Stimulated activated naive B cell treated with anti-CD40 and anti-IgM and Interleukin-4, amounts not matched to agents 10 μg/mL and 1 μg/mL and 100 μg/mL, for 72 hours (primary cell): ENCODE results near the gene GPX7.

ENCODE experiments used
- ATAC-seq, 2 donors: fragments of 150-1000 bp; cut with Tn5 transposase; replicated peaks; 2 replicates each; pipeline ENCODE4 v1.10.0; 2021; ENCODE audit warnings: moderate library complexity in 1 of 2
- DNase-seq: peaks from one replicate; pipeline ENCODE4 v3.0.0; 2021
- H3K27ac Mint-ChIP-seq: one replicate; pipeline ENCODE4 v1.8.0; 2022; ENCODE audit warnings: mild to moderate bottlenecking, mixed read lengths
- H3K27me3 Mint-ChIP-seq, 2 donors: one replicate each; pipeline ENCODE4 v1.8.0; 2022; ENCODE audit warnings: mixed read lengths in 2 of 2
- H3K36me3 Mint-ChIP-seq, 2 donors: one replicate each; pipeline ENCODE4 v1.8.0; 2022; ENCODE audit warnings: mixed read lengths in 2 of 2, mild to moderate bottlenecking in 1 of 2
- H3K4me1 Mint-ChIP-seq, 2 donors: one replicate each; pipeline ENCODE4 v1.8.0; 2022; ENCODE audit warnings: mixed read lengths in 2 of 2, mild to moderate bottlenecking in 1 of 2
- H3K4me3 Mint-ChIP-seq, 2 donors: one replicate each; pipeline ENCODE4 v1.8.0; 2022; ENCODE audit warnings: mild to moderate bottlenecking in 2 of 2, mixed read lengths in 2 of 2, moderate library complexity in 1 of 2
- H3K9me3 Mint-ChIP-seq, 2 donors: one replicate each; pipeline ENCODE4 v1.8.0; 2022; ENCODE audit warnings: mixed read lengths in 2 of 2, mild to moderate bottlenecking in 1 of 2

GPX7 gene

DNA sequence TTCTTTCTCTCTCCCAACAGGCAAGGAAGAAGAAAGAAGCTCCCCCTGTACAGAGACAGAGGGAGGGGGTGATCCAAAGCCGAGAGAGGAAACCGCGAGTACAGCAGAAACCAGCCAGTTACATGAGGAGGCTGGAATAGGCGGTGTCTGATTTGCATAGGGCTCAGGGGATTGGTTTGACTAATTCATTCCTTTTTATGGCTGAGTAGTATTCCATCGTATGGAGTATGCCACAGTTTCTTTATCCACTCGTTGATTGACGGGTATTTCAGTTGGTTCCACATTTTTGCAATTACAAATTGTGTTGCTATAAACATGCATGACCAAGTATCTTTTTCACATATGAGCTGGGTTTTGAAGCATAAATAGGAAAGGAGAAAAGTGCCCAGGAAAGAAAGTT, 3.4 kb upstream of the GPX7 start:
- Mint-ChIP-seq H3K27ac (no peak overlapping the region), H3K27me3 (no peaks in the 10 kb centered on the region), H3K9me3 (no peaks in the 10 kb centered on the region), H3K4me1 (peaks cover 21 to 34% of the 10 kb centered on the region in 2 donors), H3K4me3 (no peak overlapping the region), H3K36me3 (no peaks in the 10 kb centered on the region)
- DNase-seq, result no peak
- ATAC-seq, result no peak

DNA sequence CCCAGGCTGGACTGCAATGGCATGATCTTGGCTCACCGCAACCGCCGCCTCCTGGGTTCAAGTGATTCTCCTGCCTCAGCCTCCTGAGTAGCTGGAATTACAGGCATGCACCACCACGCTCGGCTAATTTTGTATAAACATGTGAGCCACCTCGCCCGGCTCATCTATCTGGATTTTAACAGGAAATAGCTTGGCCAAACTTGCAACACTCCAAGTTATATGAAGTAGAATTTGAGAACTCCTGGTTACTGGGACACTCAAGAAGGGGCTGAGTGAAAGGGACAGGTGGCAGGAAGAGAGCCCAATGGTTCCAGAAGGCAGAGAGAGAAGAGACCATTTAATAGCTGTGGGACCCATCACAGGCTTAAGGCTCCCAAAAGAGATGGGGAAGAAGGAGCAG, 2.9 kb upstream of the GPX7 start:
- H3K36me3 Mint-ChIP-seq, result peaks cover 2% of the 10 kb centered on the region in 2 donors
- no peaks in the 10 kb centered on the region for H3K9me3 Mint-ChIP-seq

DNA sequence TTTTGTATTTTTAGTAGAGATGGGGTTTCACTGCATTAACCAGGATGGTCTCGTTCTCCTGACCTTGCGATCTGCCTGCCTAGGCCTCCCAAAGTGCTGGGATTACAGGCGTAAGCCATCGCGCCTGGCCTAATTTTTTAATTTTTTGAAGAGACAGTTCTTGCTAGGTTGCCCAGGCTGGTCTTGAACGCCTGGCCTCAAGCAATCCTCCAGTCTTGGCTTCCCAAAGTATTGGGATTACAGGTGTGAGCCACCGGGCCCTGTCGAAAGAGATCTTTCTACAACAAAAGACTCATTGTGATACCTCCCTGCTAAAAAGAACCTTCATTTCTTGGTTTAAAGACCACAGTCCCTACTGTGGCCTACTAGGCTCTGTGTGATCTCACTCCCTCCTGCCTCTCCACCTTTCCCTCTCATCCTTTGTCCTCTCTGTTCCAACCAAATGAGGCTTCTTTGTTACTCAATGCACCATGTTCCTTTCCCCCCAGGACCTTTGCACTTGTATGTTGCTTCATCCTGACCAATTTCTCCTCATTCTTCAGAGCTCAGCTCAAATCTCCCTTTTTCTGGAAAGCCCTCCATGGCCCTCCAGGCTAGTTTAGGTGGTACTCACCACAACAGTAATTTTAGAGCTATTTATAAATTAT, 1.5 kb upstream of the GPX7 start:
- no peaks in the 10 kb centered on the region for H3K9me3 Mint-ChIP-seq
- ATAC-seq, result no peak
- H3K27me3 Mint-ChIP-seq, result no peaks in the 10 kb centered on the region
- H3K4me1 Mint-ChIP-seq, result peaks cover 30 to 43% of the 10 kb centered on the region in 2 donors
- H3K27ac Mint-ChIP-seq, result no peak overlapping the region
- no peak for DNase-seq
- peaks cover 5 to 7% of the 10 kb centered on the region in 2 donors for H3K36me3 Mint-ChIP-seq
- no peak overlapping the region for H3K4me3 Mint-ChIP-seq

More for the DNA sequence above, 2.9 kb upstream of the GPX7 start:
- no peak overlapping the region for H3K27ac Mint-ChIP-seq
- no peak overlapping the region for H3K4me3 Mint-ChIP-seq
- no peaks in the 10 kb centered on the region for H3K27me3 Mint-ChIP-seq
- DNase-seq (no peak), ATAC-seq (no peak)
- H3K4me1 Mint-ChIP-seq, result peaks cover 26 to 35% of the 10 kb centered on the region in 2 donors

DNA sequence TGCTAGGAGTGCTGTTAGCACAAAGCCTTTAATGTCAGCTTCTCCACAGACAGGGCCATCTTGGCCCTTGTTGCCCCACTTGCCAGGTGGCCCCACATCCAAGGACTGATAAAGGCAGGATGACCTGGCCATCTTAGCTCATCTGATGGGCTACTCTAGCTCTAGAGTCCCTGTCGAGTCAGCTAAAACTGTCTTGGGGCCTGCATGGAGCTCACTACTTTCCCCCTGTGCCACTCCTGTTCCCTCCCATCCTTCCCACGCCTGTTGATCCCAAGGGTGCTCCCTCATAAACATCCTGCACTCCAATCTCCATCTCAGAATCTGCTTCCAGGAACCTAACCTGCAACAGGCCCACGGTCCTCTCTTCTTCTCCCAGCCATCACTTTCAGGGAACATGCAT, 652 bp upstream of the GPX7 start:
- no peak for ATAC-seq
- H3K27me3 Mint-ChIP-seq, result no peaks in the 10 kb centered on the region
- peak overlapping the region; percentile 83 to 85 for H3K4me3 Mint-ChIP-seq
- peak overlapping the region; percentile 93 for H3K27ac Mint-ChIP-seq
- peaks cover 10 to 13% of the 10 kb centered on the region in 2 donors for H3K36me3 Mint-ChIP-seq
- no peak for DNase-seq
- no peaks in the 10 kb centered on the region for H3K9me3 Mint-ChIP-seq
- H3K4me1 Mint-ChIP-seq, result peaks cover 36 to 52% of the 10 kb centered on the region in 2 donors

DNA sequence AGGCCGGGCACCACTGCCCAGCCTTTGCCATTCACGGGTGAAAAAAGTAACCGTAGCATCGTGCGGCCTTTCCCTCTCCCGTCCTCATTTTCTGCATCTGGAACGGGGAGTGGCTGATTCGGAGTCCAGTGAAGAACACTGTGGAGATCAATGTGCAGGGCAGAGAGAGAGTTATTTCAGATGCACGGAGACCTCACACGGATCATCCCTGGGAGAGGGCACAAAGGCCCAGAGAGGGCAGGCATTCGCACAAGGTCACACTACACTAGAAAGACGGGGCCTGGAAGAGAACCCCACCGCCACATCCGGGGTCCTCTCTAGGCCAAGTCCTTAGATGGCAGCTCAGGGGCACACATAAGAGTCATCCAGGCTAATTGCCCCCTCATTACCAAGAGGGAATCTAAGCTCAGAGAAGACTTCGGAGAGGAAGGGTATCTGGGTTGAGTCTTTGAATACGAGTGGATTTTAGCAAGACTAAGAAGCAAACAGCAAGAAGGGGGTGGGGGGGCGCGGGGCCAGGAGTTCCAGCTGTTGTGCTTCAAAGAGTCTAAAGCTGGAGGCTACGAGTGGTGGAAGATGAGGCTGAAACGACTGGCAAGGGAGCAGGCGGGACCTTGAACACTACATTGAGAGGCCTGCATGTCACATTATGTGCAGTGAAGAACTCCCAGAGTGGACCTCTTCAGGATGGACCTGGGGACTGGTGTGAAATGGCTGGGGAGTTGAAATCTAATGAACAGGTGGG, 857 bp downstream of the GPX7 start:
- Mint-ChIP-seq H3K27me3 (no peaks in the 10 kb centered on the region), H3K9me3 (no peaks in the 10 kb centered on the region), H3K36me3 (peaks cover 16 to 28% of the 10 kb centered on the region in 2 donors), H3K4me3 (peak overlapping the region; percentile 86), H3K27ac (peak overlapping the region; percentile 94), H3K4me1 (peaks cover 41 to 67% of the 10 kb centered on the region in 2 donors)
- no peak for DNase-seq
- peak; percentile 20 to 22 for ATAC-seq

DNA sequence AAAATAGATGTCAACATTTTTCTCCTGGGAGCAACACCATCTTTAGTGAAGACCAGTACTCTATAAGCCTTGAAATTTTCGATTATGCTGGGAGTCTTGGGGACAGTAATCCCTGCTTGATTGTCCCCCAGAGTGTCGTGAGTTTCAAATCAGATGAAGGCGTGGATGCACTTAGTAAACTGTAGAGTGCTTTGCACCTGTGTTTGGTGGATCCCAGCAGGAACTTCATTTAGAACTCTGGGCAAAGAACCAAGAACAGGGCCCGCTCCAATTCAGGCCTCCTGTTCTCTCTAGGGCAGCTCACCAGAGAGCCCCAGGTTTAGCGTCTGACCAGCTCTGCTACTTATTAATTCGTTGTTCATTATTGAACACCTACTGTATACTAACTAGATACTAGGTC, 1.5 kb downstream of the GPX7 start:
- no peaks in the 10 kb centered on the region for H3K9me3 Mint-ChIP-seq
- peak overlapping the region; percentile 86 for H3K4me3 Mint-ChIP-seq
- no peaks in the 10 kb centered on the region for H3K27me3 Mint-ChIP-seq
- H3K36me3 Mint-ChIP-seq, result peaks cover 16 to 33% of the 10 kb centered on the region in 2 donors
- peaks cover 39 to 70% of the 10 kb centered on the region in 2 donors for H3K4me1 Mint-ChIP-seq
- DNase-seq, result no peak
- H3K27ac Mint-ChIP-seq, result peak overlapping the region; percentile 94
- peak; percentile 10 to 19 for ATAC-seq

DNA sequence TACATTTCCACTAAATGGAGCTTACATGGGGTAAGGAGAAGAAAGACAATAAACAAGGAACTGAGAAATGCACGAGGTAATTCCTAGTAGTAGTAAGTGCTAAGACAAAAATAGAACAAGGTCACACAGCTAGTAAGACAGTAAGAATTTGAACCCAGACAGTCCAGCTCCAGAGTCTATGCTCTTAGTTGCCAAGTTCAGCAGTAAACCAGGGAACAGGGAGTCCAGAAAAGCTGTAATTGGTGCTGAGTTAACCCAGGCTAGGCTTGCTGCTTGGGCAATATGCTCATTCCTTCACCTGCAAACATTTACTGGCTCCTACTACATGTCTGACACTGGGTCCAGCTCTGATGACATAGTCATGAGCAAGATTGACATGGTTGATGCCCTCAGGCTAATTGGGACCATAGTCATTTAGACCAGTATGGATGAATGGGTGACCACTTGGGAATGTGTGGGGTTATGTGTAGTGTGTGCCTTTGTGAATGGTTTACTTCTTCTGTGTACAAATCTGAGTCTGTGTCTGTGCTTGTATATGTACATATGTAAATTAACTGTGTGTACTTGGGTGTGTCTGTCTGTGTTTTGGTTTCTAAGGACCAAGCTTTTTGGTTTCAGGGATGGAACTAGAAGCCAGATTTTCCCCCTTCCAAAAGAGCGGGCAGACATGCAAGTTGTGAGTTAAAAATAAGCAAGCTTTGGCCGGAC, 2.0 kb downstream of the GPX7 start:
- Mint-ChIP-seq H3K4me3 (peak overlapping the region; percentile 86), H3K9me3 (no peaks in the 10 kb centered on the region), H3K27ac (peak overlapping the region; percentile 94), H3K36me3 (peaks cover 16 to 33% of the 10 kb centered on the region in 2 donors), H3K4me1 (peaks cover 39 to 70% of the 10 kb centered on the region in 2 donors), H3K27me3 (no peaks in the 10 kb centered on the region)
- ATAC-seq, result peak; percentile 62 to 64
- DNase-seq, result no peak

DNA sequence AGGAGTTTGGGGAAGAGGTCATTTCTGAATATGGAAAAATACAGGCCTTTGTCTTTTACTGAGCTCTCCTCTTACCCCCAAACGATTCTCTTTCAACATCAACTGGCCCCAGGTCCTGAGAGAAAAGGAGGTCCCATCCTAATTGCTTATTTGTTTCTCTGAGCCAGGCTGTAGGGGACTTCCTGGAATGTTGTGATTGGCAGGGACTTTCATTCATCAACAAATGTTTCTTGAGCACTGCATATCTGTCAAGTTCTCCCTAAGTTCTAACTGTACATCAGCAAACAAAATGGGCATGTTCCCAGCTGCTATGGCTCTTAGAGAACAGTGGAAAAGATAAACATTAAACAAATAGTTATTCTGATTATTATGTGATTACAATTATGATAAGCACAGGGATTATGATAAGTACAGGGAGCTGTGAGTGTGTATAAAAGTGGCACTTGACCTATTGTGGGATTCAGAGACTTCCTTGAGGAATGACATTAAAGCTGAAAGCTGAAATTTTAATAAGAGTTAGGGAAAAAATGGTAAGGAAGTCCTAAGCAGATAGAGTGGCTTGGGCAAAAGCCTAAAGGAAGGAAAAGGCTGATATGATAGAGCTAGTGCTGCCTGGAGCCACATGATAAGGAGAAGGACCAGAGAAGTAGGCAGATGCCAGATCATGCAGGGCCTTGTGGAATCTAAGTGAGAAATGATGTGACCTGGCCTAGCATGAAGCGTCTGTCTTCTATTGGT, 11.6 kb downstream of the GPX7 start:
- no peaks in the 10 kb centered on the region for H3K9me3 Mint-ChIP-seq
- peaks cover 16 to 17% of the 10 kb centered on the region in 2 donors for H3K36me3 Mint-ChIP-seq
- H3K27ac Mint-ChIP-seq, result no peak overlapping the region
- no peak for ATAC-seq
- H3K4me3 Mint-ChIP-seq, result no peak overlapping the region
- peaks cover 14 to 29% of the 10 kb centered on the region in 2 donors for H3K4me1 Mint-ChIP-seq
- no peaks in the 10 kb centered on the region for H3K27me3 Mint-ChIP-seq
- DNase-seq, result no peak

DNA sequence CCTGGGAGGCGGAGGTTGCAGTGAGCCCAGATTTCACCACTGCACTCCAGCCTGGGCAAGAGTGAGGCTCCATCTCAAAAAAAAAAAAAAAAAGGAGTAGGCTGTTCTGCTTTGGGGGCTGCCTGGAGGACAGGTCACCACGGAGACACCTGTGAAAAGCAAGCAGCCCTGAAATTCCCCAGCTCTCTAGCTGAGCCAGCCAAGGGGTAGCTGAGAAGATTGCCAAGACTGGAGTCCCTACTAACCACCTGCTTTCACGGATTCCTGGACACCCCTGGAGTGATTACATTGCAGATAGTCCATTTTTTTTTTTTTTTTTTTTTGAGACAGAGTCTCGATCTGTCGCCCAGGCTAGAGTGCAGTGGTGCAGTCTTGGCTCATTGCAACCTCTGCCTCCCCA, 12.5 kb downstream of the GPX7 start:
- no peak for DNase-seq
- Mint-ChIP-seq H3K9me3 (no peaks in the 10 kb centered on the region), H3K27me3 (no peaks in the 10 kb centered on the region), H3K4me3 (no peak overlapping the region), H3K4me1 (peaks cover 14 to 29% of the 10 kb centered on the region in 2 donors), H3K27ac (no peak overlapping the region), H3K36me3 (peaks cover 16% of the 10 kb centered on the region in 2 donors)
- ATAC-seq, result no peak

DNA sequence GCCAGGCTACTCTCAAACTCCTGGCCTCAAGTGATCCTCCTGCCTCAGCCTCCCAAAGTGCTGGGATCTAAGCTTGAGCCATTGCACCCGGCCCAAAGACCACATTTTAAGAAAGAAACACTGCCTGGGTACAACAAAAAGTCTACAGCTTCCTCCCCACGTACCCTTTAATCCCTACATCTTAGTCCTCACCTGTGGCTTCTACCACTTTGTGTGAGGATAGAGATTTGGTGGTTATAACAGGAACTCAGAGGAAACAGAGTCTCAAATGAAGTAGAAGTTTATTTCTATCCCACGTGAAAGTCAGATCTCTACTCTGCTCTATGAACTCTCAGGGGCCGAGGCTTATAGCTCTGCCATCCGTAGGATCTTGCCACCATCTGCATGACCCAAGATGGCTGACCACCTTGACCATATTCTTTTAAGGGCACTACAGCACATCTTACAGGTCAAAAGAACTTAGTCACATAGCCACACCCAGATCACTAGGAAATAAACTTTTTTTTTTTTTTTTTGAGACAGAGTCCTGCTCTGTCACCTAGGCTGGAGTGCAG, 13.4 kb downstream of the GPX7 start:
- Mint-ChIP-seq H3K27ac (no peak overlapping the region), H3K4me1 (peaks cover 15 to 32% of the 10 kb centered on the region in 2 donors), H3K27me3 (no peaks in the 10 kb centered on the region), H3K9me3 (no peaks in the 10 kb centered on the region), H3K36me3 (peaks cover 14 to 15% of the 10 kb centered on the region in 2 donors), H3K4me3 (no peak overlapping the region)
- DNase-seq, result no peak
- ATAC-seq, result no peak

DNA sequence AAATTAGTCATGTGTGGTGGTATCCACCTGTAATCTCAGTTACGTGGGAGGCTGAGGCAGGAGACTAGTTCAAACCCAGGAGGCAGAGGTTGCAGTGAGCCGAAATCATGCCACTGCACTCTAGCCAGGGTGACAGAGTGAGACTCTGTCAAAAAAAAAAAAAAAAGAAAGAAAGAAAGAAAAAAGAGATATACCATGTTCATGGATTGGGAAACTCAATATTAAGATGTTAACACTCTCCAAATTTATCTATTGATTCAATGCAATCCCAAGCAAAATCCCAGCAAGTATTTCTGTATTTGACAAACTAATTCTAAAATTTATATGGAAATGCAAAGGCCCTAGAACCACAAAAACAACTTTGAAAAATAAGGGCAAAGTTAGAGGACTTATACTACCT, 19.8 kb downstream of the GPX7 start:
- Mint-ChIP-seq H3K27ac (no peak overlapping the region), H3K9me3 (no peaks in the 10 kb centered on the region), H3K4me3 (no peak overlapping the region), H3K4me1 (peaks cover 14 to 18% of the 10 kb centered on the region in 2 donors), H3K27me3 (no peaks in the 10 kb centered on the region), H3K36me3 (peaks cover 7 to 19% of the 10 kb centered on the region in 2 donors)
- DNase-seq (no peak), ATAC-seq (no peak)

DNA sequence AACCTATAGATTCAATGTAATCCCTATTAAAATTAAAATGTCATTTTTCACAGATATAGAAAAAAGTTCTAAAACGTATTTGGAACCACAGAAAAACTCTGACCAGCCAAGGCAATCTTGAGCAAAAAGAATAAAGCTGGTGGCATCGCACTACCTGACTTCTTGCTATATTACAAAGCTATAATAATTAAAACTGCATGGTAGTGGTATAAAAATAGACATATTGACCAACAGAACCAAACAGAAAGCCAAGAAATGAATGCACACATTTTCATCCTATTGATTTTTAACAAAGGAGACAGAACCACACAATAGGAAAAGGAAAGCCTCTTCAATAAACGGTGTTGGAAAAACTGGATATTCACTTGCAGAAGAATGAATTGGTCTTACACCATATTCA, 21.6 kb downstream of the GPX7 start:
- H3K27me3 Mint-ChIP-seq, result no peaks in the 10 kb centered on the region
- ATAC-seq (no peak), DNase-seq (no peak)
- H3K4me1 Mint-ChIP-seq, result peaks cover 8 to 27% of the 10 kb centered on the region in 2 donors
- H3K36me3 Mint-ChIP-seq, result peaks cover 10 to 13% of the 10 kb centered on the region in 2 donors
- no peak overlapping the region for H3K4me3 Mint-ChIP-seq
- no peaks in the 10 kb centered on the region for H3K9me3 Mint-ChIP-seq
- H3K27ac Mint-ChIP-seq, result no peak overlapping the region

DNA sequence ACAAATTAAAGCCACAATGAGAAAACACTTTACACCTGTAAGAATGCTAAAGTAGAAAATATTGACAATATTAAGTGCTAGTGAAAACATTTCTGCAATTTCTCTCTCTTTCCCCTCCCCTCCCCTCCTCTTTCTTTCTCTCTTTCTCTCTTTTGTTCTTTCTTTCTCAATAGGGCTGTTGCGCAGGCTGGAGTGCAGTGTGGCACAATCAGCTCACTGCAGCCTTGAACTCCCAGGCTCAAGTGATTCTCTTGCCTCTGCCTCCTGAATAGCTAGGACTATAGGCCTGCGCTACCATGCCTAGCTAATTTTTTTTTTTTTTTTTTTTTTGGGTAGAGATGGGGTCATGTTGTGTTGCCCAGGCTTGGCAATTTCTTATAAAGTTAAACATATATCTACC, 24.9 kb downstream of the GPX7 start:
- no peak for DNase-seq
- Mint-ChIP-seq H3K27me3 (no peaks in the 10 kb centered on the region), H3K36me3 (peaks cover 5 to 10% of the 10 kb centered on the region in 2 donors), H3K9me3 (no peaks in the 10 kb centered on the region), H3K27ac (no peak overlapping the region), H3K4me1 (peaks cover 21 to 45% of the 10 kb centered on the region in 2 donors), H3K4me3 (peak overlapping the region in 1 of 2 donors; percentile 1)
- no peak for ATAC-seq
